ENCODE measurements around the gene CYB561.
A peak's percentile ranks its signal among the peaks of the same experiment; 100 is the strongest.
"Not testable (repeated sequence)": the region's sequence is repeated elsewhere in the genome, so short reads cannot be mapped to it uniquely, and the experiment has no call there.

The CYB561 gene

GRCh38 chr17:63478814-63479494, 32.8 kb upstream of the CYB561 start:
- peak; percentile 59 for DNase-seq (ENCODE audit: low read depth)

GRCh38 chr17:63477480-63478440, 31.7 kb upstream of the CYB561 start:
- DNase-seq (ENCODE audit: low read depth) = no peak

- DNase-seq (ENCODE audit: low read depth) = no peak
Observed at GRCh38 chr17:63476854-63477479, 30.9 kb upstream of the CYB561 start, which contains the start of gene ACE. ACE (plus strand) TSS chr17:63477061; CDS start chr17:63477095, 34 bp downstream.

- no peak for DNase-seq (ENCODE audit: low read depth)
Observed at GRCh38 chr17:63476459-63476853, 30.4 kb upstream of the CYB561 start.

GRCh38 chr17:63475491-63476412, 29.6 kb upstream of the CYB561 start:
- DNase-seq (ENCODE audit: low read depth) = no peak

- DNase-seq (ENCODE audit: low read depth) = no peak
Observed at GRCh38 chr17:63474586-63475460, 28.7 kb upstream of the CYB561 start.

GRCh38 chr17:63474174-63474573, 28.1 kb upstream of the CYB561 start:
- no peak for DNase-seq (ENCODE audit: low read depth)

- DNase-seq (ENCODE audit: low read depth) = not testable (repeated sequence)
Observed at GRCh38 chr17:63468099-63468498, 22.0 kb upstream of the CYB561 start.

- no peak for DNase-seq (ENCODE audit: low read depth)
Observed at GRCh38 chr17:63464691-63465236, 18.7 kb upstream of the CYB561 start.

- DNase-seq (ENCODE audit: low read depth) = no peak
Observed at GRCh38 chr17:63463771-63464170, 17.7 kb upstream of the CYB561 start.

GRCh38 chr17:63460018-63460417, 13.9 kb upstream of the CYB561 start:
- no peak for DNase-seq (ENCODE audit: low read depth)

- DNase-seq (ENCODE audit: low read depth) = no peak
Observed at GRCh38 chr17:63458478-63458877, 12.4 kb upstream of the CYB561 start.

- DNase-seq (ENCODE audit: low read depth) = no peak
Observed at GRCh38 chr17:63455417-63455816, 9.3 kb upstream of the CYB561 start.

- DNase-seq (ENCODE audit: low read depth) = no peak
Observed at GRCh38 chr17:63454915-63455314, 8.8 kb upstream of the CYB561 start.

- not testable (repeated sequence) for DNase-seq (ENCODE audit: low read depth)
Observed at GRCh38 chr17:63454357-63454756, 8.3 kb upstream of the CYB561 start.

GRCh38 chr17:63452962-63453551, 7.0 kb upstream of the CYB561 start:
- DNase-seq (ENCODE audit: low read depth) = no peak

GRCh38 chr17:63452046-63452961, 6.2 kb upstream of the CYB561 start:
- DNase-seq (ENCODE audit: low read depth) = no peak

GRCh38 chr17:63451150-63451549, 5.0 kb upstream of the CYB561 start:
- DNase-seq (ENCODE audit: low read depth) = no peak

GRCh38 chr17:63450551-63450950, 4.4 kb upstream of the CYB561 start:
- no peak for DNase-seq (ENCODE audit: low read depth)

Measured in stimulated activated CD4-positive, alpha-beta T cell treated with anti-CD3 and anti-CD28 coated beads, Interleukin-2, amount 100 ng/mL, for 4 hours (primary cell).